NCI-H2107 (cell line): ENCODE data around the gene MGP.

Experiments
- DNase-seq: peaks from one replicate; lab custom pipeline; 2025; lab: John Stamatoyannopoulos, UW

The MGP gene

DNA sequence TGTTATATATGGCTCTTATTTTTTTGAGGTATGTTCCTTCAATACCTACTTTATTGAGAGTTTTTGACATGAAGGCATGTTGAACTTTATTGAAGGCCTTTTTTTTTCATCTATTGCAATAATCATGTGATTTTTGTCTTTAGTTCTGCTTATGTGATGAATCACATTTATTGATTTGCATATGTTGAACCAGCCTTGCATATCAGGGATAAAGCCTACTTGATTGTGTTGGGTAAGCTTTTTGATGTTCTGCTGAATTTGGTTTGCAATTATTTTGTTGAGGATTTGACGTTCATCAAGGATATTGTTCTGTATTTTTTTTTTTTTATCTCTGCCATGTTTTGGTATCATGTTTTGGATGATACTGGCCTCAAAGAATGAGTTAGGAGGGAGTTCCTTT lies 27.1 kb downstream of the MGP start:
- DNase-seq, result no peak

DNA sequence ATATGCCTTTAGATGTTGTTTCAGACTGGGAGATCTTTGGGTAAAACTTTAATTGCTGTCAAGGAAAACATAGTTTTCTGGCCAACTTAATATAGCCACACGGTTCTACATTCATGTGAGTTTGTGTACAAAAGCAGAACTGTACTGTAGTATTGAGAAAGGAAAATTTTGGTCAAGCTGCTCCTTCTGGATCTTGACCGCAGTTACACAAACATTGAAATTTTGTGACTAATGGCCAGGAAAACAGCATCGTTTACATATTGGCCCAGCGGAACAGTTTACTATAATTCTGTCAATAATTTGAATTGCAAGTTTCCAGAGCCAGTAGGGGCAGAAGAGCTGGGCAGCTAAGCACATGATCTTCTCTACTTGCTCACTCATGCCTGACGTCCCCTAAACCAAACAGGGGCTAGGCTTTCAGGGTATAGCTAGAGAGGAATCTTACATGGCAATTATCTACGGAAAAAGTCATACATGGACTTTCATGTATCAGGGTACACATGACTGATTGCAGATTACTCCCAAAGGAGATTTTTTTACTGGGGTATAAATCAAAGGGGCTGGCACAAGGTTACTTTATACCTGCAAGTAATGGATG lies 31.0 kb downstream of the MGP start:
- no peak for DNase-seq

DNA sequence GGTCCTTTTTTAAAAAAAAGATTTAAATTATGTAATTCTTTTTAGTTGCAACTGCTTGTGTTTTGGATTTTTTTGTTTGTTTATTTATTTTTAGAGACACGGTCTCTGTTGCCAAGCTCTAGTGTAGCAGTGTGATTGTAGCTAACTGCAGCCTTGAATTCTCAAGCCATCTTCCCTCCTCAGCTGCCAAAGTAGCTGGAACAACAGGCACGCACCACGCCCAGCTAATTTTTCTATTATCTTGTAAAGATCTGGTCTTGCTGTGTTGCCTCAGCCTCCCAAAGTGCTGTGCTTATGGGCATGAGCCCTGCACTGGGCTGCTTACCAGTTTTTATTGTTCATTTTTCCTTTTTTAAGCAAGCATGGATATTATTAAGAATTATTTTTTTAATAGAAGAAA lies 31.7 kb downstream of the MGP start:
- DNase-seq, result no peak

DNA sequence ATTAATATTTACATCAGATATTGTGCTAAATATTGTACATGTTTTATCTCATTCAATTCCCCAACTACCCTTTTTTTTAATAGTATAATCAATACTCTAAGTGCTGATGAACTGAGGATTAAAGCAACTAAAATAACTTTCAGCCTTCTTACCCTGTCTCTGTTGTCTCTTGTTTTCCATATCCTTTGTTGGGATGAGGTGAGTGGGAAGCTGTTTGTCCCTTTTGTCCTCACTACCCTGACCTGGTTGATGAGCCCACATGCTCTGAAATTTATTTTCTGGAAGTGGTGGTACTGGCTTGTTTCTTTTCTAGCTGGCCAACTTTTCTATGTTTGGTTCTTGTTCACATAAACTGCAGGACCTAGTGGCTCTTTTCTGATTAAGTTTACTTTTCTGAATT lies 32.8 kb downstream of the MGP start:
- DNase-seq, result no peak

DNA sequence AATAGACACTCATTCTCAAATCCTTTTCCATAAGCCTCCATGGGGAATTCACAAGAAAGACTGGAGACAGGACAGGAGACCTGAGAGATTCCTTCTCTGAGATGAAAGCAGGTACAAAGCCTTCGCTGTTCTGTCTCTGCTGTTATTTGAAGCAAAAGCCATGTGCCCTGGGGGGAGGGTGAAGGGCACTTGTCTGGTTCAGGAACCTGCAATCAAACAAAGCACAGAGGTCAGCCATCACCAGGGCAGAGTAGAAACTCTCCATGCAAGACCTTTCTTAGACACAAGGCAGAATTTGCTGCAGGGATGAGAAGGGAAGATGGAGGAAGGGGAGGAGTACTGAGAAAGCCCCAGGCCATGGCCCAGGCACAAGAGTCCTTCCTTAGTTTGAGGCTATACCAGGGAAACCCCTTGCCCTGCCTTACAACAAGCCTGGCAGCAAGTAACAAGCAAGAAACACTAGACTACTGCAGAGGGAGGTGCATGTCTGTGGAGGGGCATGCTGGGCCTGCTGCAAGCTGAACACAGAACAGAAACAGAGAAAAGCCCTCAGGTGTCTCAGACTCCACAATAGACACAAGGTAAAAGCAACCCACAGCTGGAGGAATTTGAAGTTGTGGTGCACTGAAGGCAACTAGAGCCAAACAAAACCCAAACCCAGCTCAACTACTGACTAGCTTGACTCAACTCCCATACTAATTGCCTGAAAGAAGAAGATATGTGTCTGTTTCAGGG lies 34.6 kb downstream of the MGP start:
- DNase-seq, result no peak

DNA sequence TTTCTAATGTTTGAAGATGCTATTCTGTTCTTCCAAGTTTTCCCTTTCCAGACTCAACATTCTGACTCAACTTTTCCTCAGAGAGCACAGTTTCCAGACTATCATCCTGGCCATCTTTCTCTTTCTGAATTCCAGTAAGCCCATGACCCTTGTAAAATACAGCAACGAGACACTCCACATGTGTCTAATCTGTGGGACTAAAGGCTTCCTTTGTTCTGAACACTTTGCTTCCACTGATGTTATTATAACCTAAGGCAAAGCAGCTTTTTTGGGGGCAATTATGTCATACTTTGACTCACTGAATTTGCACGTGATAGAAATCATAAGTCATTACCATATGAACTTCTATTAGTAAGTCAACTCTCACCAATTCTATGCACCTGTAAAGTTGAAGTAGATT lies 36.0 kb downstream of the MGP start:
- no peak for DNase-seq

DNA sequence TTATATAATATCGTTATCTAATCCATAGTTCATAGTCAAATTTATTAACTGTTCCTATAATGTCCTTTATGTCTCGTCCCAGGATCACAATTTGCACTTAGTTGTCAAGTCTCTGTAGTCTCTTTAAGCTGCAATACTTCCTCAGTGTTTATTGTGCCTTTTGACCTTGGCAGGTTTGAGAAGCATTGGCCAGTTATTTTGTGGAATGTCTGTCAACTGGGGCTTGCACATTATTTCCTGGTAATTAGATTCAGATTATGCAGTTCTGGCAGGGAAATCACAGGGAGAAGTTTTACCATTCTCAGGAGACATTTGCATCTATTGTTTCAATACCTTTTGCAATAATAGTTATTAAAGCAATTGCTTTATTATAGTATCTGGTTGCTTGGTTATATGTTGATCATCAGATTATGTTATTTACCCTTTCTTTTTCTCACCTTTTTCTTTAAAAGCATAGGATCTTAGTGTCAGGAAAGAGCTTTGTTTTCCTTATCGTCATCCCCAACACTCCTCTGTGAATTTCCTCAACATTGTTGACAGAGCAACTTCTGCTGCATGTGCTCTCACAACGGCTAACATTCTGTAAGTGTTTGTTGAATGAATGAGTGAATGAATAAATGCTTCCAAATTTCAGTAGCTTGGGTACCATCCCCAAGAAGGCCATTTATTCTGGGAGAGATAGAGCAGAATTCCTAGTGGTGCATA lies 38.6 kb downstream of the MGP start:
- DNase-seq, result no peak

DNA sequence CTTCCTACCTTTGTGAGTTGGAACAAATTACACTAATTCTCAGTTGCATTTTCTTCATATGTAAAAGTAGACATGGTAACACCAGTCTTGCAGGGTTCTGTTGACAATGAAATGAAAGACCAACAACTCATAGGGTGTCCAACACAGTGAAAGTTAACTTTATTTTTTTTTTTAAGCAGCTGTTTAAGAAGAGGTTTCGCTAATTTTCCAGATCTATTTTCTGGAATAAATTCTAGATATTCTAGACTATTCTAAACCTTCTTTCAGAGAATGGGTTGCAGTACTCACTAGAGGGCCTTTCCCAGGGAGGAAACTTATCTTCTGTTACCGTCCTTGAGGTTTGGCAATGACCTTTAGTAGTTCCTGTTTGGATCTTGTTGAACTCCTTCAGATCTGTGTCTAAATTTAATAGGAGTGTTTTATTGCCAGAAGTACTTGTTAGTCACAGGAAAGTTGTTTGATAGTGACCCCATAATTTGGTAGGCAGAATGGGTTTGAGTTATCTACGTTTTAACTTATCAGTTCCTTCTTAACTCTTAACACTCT lies 39.5 kb downstream of the MGP start:
- no peak for DNase-seq

DNA sequence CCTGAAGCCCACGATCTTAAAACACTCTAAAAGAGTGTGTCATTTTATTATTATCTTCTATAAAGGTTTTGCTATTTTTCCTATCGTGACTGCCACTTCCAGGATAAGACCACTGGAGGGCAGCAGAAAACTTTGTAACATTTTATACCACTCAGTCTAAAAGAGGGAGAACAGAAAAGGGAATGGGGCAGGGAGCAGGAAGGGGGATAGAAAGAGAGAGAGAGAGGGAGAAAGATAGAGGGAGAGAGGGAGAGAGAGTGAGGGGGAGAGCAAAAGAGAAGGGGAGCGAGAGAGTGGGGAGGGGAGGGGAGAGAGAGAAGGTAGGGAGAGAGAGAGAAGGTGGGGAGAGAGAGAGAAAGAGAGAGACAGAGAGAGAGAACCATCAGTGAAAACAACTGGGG lies 40.3 kb downstream of the MGP start:
- DNase-seq, result peak; percentile 51

DNA sequence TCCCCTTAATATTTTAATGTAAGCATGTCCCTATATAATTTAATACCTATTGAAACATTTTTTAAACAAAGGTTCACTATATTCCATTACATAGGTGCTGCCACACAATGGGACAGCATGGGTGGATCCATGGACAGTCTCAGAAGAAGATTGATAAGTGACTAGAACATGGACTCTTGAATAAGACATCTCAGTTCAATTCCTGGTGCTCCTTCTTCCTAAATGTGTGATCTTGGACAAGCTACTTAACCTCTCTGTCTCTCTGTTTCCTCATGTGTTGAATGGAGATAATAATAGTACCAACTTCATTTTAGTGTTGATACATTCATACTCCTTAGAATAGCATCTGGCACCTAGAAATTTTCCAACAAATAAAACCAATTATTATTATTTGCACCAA lies 41.3 kb downstream of the MGP start:
- DNase-seq, result no peak

DNA sequence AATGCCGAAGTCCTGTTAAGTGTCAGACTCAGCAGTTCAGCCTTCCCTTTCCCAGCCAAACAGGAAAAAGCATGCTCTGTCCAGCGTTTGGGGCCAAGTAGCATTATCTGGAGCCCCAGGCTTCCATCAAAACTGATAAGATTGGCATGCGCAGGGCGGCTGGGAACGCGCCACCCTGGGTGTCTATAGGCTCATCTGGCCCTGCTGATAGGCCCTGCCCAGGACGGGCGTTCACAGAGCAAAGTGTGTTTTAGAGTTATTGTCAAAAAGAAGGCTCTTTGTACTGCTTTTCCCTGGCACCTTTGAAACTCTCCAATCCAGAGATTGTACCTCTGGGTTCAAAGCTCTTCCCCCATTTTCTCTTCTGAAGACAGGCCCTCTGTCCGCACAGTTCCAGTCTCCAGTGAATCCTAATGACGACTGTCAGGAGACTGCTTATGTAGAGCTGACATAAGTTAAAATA lies 42.2 kb downstream of the MGP start, which contains the start of gene ART4:
Gene ART4, minus strand, starts transcription at position 102 of the 463 bp plus-strand sequence. CDS start 413 bp downstream, outside the sequence.
- no peak for DNase-seq

DNA sequence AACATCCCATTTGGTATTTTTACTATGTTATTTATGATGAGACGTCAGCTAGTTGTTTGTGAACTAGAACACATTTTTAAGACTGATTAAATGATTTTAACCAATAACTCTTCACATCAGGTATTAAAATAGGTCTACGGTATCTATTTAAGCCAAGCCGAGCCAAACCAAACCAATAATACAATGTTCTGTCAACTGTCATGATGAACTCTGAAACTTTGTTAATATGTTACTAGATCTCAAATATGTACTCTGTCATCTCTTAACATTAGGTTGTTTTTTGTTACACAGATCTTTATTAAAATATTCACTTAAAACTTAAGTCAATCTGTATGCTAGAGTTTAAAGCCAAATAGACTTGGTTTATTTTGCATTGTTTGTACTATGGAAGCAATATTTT lies 43.3 kb downstream of the MGP start:
- no peak for DNase-seq

DNA sequence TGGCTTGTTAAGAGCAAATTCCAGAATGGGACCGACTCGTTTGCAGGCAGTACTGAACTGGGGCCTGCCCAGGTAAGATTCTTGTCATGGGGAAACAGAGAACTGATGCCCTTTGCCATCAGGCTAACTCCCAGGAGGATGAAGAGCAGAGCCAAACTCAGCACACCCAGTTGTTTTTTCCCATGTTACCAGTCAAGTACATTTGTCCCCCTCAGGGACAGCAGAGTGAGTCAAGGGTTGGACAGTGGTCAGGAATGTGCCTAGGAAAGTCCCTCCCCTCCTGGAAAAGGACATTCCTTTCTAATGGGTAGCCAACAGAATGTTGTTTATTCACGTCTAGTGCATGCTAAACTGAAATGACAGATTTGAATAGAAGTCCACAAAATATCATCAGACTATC lies 43.9 kb downstream of the MGP start:
- DNase-seq, result no peak

DNA sequence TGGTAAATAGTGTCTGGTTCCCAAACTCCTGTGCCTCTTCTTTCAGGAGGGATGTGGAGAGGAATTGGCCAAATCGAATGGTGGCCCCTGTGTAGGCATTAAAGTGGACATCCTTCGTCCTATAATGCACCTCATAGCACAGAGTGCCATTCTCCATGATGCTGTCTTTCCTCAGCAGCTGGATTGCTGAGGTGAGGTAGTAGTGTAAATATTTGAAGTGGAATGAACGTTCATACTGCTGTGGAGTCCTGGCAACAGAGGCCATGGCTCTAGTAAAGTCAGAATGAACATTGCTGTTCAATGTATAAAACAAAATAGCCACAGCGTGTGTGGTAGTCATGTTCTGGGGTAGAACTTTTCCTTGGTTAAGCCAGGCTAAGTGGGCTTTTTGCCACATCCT lies 45.0 kb downstream of the MGP start:
- no peak for DNase-seq

DNA sequence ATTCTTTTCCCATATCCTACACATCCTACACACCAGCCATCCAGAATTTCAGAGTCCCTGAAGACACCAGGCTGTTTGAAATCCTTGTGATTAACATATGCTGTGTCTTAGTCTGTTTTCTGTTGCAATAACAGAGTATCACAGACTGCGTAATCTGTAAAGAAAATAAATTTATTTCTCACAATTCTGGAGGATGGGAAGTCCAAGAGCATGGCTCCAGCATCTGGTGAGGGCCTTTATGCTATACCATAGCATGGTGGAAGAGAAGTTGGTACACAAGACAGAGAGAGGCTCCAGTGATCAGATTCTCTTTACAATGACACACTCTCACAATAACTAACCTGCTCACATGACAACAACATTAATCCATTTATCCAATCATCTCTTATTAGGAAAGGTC lies 46.4 kb downstream of the MGP start:
- DNase-seq, result no peak

DNA sequence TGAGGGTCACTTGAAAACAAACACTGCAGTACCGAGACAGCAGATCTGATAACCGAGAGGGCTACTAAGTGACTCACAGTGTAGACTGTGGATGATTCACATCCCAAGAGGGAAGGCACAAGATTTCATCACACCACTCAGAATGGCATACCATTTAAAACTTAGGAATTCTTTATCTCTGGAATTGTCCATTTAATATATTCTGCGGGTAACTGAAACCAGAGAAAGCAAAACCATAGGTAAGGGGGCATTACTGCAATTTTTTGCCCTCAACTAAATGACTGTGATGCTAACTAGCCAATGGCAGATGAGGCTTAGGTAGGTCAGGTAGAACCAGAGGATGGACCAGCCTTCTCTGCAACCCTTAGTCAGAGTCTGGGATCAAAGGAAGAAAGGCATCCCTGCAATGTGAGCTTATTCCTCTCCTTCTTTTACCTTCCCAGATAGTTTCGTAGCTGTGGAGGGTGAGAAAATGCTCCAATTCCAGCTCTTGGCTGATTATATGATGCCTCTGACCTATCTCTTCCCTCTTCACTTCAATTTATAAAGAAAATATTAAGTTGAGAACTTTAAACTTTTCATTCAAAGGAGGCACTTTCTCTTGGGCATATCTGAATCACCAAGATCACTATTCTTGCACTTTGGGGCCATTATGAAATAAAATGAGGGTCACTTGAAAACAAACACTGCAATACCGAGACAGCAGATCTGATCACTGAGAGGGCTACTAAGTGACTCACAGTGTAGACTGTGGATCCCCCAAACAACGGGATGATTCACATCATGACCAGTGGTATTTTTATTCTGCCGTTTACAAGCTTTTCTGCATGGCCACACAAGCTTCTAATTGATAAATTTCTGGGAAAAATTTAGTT lies 49.1 kb downstream of the MGP start:
- DNase-seq, result no peak

DNA sequence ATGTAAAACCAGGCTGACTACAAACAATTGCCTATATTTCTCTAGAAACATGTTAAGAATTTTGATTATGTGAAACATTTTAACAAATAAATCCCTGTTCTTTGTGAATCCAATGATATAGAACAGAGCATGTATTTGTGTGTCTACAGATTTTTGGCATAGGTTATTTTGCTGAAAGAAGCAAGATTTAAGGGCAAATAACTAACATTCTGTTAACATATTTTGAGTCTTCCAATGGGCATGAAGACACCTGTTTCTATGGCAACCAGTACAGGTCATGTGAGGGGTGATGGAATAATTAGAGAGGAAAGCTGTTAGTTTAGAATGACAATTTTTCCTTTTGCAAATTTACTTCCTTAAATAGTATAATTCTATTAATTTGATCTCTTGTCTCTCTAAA lies 51.1 kb downstream of the MGP start:
- DNase-seq, result no peak

DNA sequence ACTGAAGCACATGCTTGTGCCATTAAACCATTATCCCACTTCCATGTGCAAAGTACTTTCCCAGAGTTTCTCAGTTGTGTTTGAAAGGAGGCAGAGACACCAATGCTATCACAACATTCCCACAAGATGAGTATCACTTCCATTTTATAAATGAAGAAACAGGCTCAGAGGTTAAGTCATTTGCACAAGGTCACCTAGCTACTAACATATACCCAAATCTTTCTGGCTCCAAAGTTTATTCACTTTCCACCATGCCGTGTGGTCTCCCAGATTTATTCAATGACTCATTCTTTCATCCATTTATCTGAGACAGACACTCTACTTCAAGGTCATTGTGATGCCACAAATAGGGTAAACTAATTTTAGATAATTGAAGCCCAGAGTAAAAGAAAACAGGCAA lies 51.7 kb downstream of the MGP start:
- DNase-seq, result no peak

DNA sequence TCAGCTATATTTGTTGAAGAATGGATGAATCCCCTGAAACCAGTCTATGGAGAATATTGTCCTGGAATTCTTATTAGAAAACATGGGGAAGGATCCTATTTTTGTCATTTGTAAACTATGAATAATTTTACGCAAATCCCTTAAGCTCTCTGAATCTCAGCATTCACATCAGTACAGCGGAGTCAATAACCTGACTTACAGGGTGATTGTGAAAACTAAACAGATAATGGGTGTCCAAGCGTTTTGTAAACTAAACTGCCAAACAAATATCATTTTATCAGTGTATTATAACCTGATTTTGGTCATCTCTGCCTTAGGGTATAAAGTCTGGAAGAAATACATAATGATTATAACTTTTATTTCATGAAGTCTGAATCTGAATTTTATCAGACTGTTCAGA lies 52.3 kb downstream of the MGP start:
- no peak for DNase-seq
